Skeletal muscle cell (primary cell): ENCODE results near the gene ARHGAP32.
"Not testable (repeated sequence)": the region's sequence is repeated elsewhere in the genome, so short reads cannot be mapped to it uniquely, and the experiment has no call there.

ENCODE experiments used
- DNase-seq: peaks from one replicate; pipeline ENCODE4 v3.0.0-alpha.2; 2010; ENCODE audit warnings: low read depth
- H3K4me3 ChIP-seq: 2 replicates; pipeline ENCODE4 v1.5.1; 2011; ENCODE audit warnings: low read depth, mild to moderate bottlenecking, control low read depth, low read length, moderate library complexity

Gene ARHGAP32

GRCh38 chr11:128926000-128926399 is 266.1 kb downstream of the ARHGAP32 start:
- no peak overlapping the region for H3K4me3 ChIP-seq
- DNase-seq = no peak

- DNase-seq = no peak
- H3K4me3 ChIP-seq = no peak overlapping the region
Observed at GRCh38 chr11:128925250-128925600, 266.9 kb downstream of the ARHGAP32 start.

GRCh38 chr11:128924510-128925249 is 267.4 kb downstream of the ARHGAP32 start:
- H3K4me3 ChIP-seq = no peak overlapping the region
- no peak for DNase-seq

GRCh38 chr11:128924104-128924503 is 268.0 kb downstream of the ARHGAP32 start:
- DNase-seq = no peak
- no peak overlapping the region for H3K4me3 ChIP-seq

DNA sequence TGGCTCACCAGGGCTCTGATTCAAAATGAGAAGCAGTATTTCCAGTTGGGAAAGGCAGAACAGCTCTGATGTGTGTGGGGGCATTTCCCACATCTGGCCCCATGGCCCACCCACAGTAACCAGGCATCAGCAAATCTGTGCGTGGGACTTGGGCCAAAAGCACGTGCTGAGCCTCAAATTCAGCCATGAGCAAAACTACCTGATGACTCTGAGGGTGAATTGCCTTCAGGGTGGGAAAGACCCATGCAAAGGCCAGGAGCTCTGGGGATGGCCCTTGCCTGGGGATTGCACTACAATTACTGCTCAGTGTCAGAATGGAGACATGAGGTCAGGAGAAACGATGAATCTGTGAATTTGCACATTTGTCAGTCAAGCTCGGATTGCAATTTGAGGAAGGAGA is 270.3 kb downstream of the ARHGAP32 start:
- no peak for DNase-seq
- H3K4me3 ChIP-seq = no peak overlapping the region

- no peak overlapping the region for H3K4me3 ChIP-seq
- no peak for DNase-seq
Observed at GRCh38 chr11:128920666-128921065, 271.5 kb downstream of the ARHGAP32 start.

- not testable (repeated sequence) for DNase-seq, H3K4me3 ChIP-seq
Observed at GRCh38 chr11:128919635-128920034, 272.5 kb downstream of the ARHGAP32 start.

- no peak for DNase-seq
- no peak overlapping the region for H3K4me3 ChIP-seq
Observed at GRCh38 chr11:128919216-128919615, 272.9 kb downstream of the ARHGAP32 start.

DNA sequence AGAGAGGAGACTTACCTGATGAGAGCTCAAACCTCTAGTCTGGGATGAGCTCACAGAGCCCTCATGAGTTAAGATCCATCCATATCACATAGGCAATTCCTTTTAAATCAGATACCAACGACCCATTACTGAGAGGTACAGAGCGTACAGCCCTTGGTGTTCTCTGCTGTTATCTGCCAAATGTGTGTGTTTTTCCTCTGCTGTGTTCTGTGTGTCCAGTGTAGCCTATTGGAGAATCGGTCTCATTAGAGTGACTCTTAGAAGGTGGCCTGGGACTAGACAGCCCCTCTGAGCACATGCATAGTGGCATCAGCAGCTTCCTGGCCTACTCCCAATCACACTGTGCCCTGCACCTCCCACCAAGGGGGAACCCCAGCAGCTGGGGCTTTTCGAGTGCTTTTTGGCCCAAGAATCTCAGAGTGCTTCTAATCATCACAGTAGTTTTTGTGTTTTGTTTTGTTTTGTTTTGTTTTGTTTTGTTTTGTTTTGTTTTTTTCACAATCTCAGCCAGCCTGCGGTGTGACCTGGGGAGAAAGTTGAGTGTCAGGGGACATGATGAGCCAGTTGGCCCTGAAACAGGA is 274.9 kb downstream of the ARHGAP32 start:
- H3K4me3 ChIP-seq = no peak overlapping the region
- no peak for DNase-seq

- no peak overlapping the region for H3K4me3 ChIP-seq
- DNase-seq = no peak
Observed at GRCh38 chr11:128916681-128917080, 275.4 kb downstream of the ARHGAP32 start.

DNA sequence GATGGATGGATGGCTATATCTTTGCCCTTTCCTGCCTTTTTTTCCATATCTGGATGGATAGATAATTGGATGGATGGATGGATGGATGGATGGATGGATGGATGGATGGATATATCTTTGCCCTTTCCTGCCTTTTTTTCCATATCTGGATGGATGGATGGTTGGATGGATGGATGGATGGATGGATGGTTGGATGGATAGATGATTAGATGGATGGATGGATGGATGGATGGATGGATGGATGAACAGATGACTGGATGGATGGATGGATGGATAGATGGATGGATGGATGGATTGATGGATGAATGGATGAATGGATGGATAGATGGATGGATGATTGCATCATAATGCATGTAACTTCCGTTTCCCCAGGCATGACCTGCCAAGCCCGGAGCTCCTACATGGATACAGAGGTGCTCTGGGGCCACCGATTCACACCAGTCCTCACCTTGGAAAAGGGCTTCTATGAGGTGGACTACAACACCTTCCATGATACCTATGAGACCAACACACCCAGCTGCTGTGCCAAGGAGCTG is 276.0 kb downstream of the ARHGAP32 start:
- no peak overlapping the region for H3K4me3 ChIP-seq
- DNase-seq = no peak

DNA sequence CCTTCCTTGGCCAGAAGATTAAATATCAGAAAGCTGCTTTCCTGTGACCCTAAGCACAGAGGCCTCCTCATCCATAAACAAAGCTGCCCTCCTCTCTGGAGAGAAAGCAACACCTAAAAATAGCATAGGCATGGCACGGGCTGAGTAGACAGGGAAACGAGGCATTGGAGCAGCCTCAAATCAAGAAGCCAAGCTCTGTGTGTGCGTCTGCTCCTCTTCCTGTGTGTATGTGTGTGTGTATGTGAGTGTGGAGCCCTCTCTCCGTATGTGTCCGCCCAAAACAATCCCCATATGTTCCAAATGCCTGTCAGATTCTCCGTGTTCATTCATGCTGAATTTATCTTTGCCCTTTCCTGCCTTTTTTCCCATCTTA is 277.0 kb downstream of the ARHGAP32 start:
- H3K4me3 ChIP-seq = no peak overlapping the region
- no peak for DNase-seq
